CD8-positive, alpha-beta memory T cell (primary cell): ENCODE data around the gene ZNF195. TPM values are rescaled to one million over a fixed set of nuclear protein-coding genes. Genes with fewer than 3 reads are reported as not detected.
A peak's percentile ranks its signal among the peaks of the same experiment; 100 is the strongest.
"Not testable (repeated sequence)": the region's sequence is repeated elsewhere in the genome, so short reads cannot be mapped to it uniquely, and the experiment has no call there.

ENCODE experiments used
- CTCF ChIA-PET: fragments of 350-600 bp; sonication (Branson Sonifier 250); formaldehyde crosslinking; loops from one replicate; lab custom pipeline; 2021; ENCODE audit warnings: antibody characterized with exemption; lab: Charles Lee
- POLR2A ChIA-PET: fragments of 350-600 bp; sonication (Branson Sonifier 250); formaldehyde crosslinking; loops from one replicate; lab custom pipeline; 2021; ENCODE audit warnings: antibody characterized with exemption; lab: Charles Lee
- DNase-seq, 5 donors: peaks; one replicate each; pipeline versions ENCODE4 v3.0.0 to v3.0.0-alpha.2; 2020 to 2022; ENCODE audit warnings: mixed read lengths in 1 of 5
- H3K27ac ChIP-seq: one replicate; pipeline ENCODE4 v1.7.0; 2013; ENCODE audit warnings: low read depth, mild to moderate bottlenecking, low read length, moderate library complexity
- H3K27me3 ChIP-seq: 2 replicates; pipeline ENCODE4 v1.7.0; 2013; ENCODE audit warnings: low read length, mild to moderate bottlenecking; ENCODE audit not compliant: insufficient read depth, poor library complexity, severe bottlenecking
- H3K36me3 ChIP-seq: 2 replicates; pipeline ENCODE4 v1.7.0; 2013; ENCODE audit warnings: mild to moderate bottlenecking, low read length, moderate library complexity; ENCODE audit not compliant: insufficient read depth
- H3K4me1 ChIP-seq: 2 replicates; pipeline ENCODE4 v1.7.0; 2013; ENCODE audit warnings: mild to moderate bottlenecking, low read length, moderate library complexity; ENCODE audit not compliant: insufficient read depth
- H3K4me3 ChIP-seq: 2 replicates; pipeline ENCODE4 v1.7.0; 2013; ENCODE audit warnings: mild to moderate bottlenecking, low read length
- H3K9me3 ChIP-seq: 2 replicates; pipeline ENCODE4 v1.7.0; 2013; ENCODE audit warnings: mild to moderate bottlenecking, low read length
- H3K27ac Mint-ChIP-seq, 8 donors: one replicate each; pipeline ENCODE4 v1.8.0; 2020 to 2021; ENCODE audit warnings: mixed read lengths in 8 of 8, mild to moderate bottlenecking in 6 of 8, inconsistent platforms in 3 of 8, moderate library complexity in 3 of 8
- H3K27me3 Mint-ChIP-seq, 2 donors: one replicate each; pipeline ENCODE4 v1.8.0; 2020 to 2021; ENCODE audit warnings: mixed read lengths in 2 of 2, mild to moderate bottlenecking in 1 of 2, moderate library complexity in 1 of 2
- H3K36me3 Mint-ChIP-seq, 3 donors: one replicate each; pipeline ENCODE4 v1.8.0; 2020 to 2021; ENCODE audit warnings: mixed read lengths in 3 of 3, inconsistent platforms in 1 of 3, mild to moderate bottlenecking in 1 of 3
- H3K4me1 Mint-ChIP-seq, 3 donors: one replicate each; pipeline ENCODE4 v1.8.0; 2020 to 2021; ENCODE audit warnings: mixed read lengths in 3 of 3, inconsistent platforms in 1 of 3, mild to moderate bottlenecking in 1 of 3
- H3K4me3 Mint-ChIP-seq, 7 donors: one replicate each; pipeline ENCODE4 v1.8.0; 2020 to 2021; ENCODE audit warnings: mixed read lengths in 7 of 7, mild to moderate bottlenecking in 6 of 7, moderate library complexity in 4 of 7, inconsistent platforms in 2 of 7
- H3K9me3 Mint-ChIP-seq, 5 donors: one replicate each; pipeline ENCODE4 v1.8.0; 2020 to 2022; ENCODE audit warnings: mixed read lengths in 5 of 5, mild to moderate bottlenecking in 3 of 5, moderate library complexity in 2 of 5, inconsistent platforms in 1 of 5
- polyA plus RNA-seq: library from polyadenylated mRNA; unstranded; fragments of 300-500 nt; fragmentation: Illumina TruSeq; gene quantifications from one replicate; pipeline ENCODE4 v1.2.3, GENCODE V29; 2021
- total RNA-seq, 2 experiments: library from RNA; stranded (reverse); gene quantifications; one replicate each; pipeline ENCODE4 v1.2.3, GENCODE V29; 2021

Gene ZNF195
- total and polyA plus RNA-seq, 3 experiments from 2014 or later, result 24.2 to 41.5 (median 32.6) TPM

DNA sequence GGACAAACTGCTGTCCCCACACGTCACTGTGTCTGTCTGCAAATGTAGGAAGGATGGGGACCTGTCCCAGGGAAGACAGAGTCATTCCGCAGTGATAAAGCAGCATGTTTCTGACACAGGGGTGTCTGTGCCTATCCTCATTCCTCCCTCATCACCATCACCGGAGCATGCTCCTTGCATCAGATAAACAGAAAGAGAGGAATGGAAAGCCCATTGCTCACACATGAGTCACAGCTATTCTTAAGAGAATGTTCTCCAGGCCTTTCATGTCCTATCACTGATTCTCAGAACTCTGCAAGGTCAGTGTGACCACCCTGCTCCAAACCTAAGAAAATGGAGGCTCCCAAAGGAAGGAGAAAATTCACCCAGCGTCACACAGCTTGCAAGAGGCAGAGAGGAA is 38.9 kb downstream of the ZNF195 start:
- no peak for DNase-seq
- no peaks in the 10 kb centered on the region for H3K4me1 ChIP-seq
- peaks cover 16% of the 10 kb centered on the region for H3K27me3 ChIP-seq
- Mint-ChIP-seq H3K4me3 (no peak overlapping the region), H3K27ac (peak overlapping the region in 1 of 8 donors; percentile 33), H3K36me3 (no peaks in the 10 kb centered on the region), H3K9me3 (no peaks in the 10 kb centered on the region), H3K27me3 (peaks cover 16 to 45% of the 10 kb centered on the region in 2 donors), H3K4me1 (no peaks in the 10 kb centered on the region)
- H3K36me3 ChIP-seq, result no peaks in the 10 kb centered on the region
- H3K27ac ChIP-seq, result no peak overlapping the region
- CTCF ChIA-PET, result interaction anchor here (2.7 kb wide), 1 partner anchor 68 kb away, joined by 16 read pairs; no protein-coding TSS in a partner anchor
- POLR2A ChIA-PET, result no interaction called here
- H3K4me3 ChIP-seq, result no peak overlapping the region
- H3K9me3 ChIP-seq, result no peaks in the 10 kb centered on the region

DNA sequence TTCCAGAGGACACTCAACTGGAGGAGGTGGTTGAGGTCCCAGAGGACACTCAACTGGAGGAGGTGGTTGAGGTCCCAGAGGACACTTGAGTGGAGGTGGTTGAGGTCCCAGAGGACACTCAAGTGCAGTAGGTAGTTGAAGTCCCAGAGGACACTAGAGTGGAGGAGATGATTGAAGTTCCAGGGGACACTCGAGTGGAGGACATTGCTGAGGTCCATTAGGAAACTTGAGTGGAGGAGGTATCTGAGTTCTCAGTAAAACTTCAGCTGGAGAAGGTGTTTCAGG is 39.7 kb downstream of the ZNF195 start:
- no peak for DNase-seq
- Histone ChIP-seq H3K9me3 (no peaks in the 10 kb centered on the region), H3K27me3 (peaks cover 16% of the 10 kb centered on the region), H3K36me3 (no peaks in the 10 kb centered on the region), H3K27ac (no peak overlapping the region), H3K4me3 (no peak overlapping the region), H3K4me1 (no peaks in the 10 kb centered on the region)
- Mint-ChIP-seq H3K4me3 (no peak overlapping the region), H3K36me3 (no peaks in the 10 kb centered on the region), H3K27me3 (peaks cover 16 to 45% of the 10 kb centered on the region in 2 donors), H3K4me1 (no peaks in the 10 kb centered on the region), H3K9me3 (no peaks in the 10 kb centered on the region), H3K27ac (no peak overlapping the region)
- ChIA-PET POLR2A (no interaction called here), CTCF (no interaction called here)

DNA sequence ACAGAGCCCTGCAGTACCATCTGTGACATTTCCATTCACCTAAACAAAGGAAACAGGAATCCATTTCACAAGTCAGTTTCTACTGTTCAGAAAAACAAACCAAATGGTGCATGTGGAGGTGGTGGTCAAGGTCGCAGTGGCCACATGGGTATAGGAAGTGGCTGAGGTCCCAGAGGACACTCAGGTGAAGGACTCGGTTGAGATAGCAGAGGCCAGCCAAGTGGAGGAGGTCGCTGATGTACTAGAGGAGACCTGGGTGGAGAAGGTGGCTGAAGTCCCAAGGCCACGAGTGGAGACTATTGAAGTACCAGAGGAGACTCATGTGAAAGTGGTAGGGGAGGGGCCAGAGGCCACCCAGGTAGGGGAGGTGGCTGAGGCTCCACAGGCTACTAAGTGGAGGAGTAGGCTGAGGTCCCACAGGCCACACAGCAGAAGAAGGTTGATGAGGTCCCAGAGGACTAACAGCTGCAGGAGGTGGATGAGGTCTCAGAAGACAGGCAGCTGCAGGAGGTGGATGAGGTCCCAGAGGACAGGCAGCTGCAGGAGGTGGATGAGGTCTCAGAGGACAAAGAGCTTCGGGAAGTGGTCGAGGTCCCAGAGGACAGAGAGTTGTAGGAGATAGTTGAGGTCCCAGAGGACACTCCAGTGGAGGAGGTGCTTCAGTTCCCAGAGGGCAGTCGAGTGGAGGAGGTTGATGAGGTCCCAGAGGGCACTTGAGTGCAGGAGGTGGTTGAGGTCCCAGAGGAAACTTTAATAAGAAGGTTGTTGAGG is 40.2 kb downstream of the ZNF195 start:
- Histone ChIP-seq H3K27me3 (peaks cover 16% of the 10 kb centered on the region), H3K9me3 (no peaks in the 10 kb centered on the region), H3K27ac (no peak overlapping the region), H3K4me3 (no peak overlapping the region), H3K36me3 (no peaks in the 10 kb centered on the region), H3K4me1 (no peaks in the 10 kb centered on the region)
- Mint-ChIP-seq H3K36me3 (no peaks in the 10 kb centered on the region), H3K4me3 (no peak overlapping the region), H3K4me1 (no peaks in the 10 kb centered on the region), H3K27me3 (peaks cover 15 to 45% of the 10 kb centered on the region in 2 donors), H3K27ac (peak overlapping the region in 1 of 8 donors; percentile 14), H3K9me3 (no peaks in the 10 kb centered on the region)
- no peak for DNase-seq
- POLR2A ChIA-PET, result no interaction called here
- CTCF ChIA-PET, result no interaction called here

DNA sequence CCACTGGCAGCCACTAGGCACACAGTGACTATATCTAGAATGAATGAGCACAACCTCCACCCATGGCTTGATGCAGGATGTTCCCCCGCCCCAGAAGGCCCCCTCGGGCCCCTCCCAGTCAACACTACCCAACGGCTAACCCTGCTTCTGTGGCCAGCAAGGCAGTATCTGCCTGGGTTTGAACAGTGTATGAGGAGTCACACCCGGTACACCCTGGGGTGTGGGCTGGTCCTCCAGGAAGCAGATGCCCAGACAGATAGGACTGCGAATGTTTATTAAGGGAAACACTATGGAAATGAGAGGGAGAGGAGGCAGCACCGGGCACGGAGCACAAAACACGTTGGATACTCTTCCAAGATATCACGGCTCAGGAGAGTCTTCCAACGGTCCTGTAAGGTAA is 42.5 kb downstream of the ZNF195 start:
- H3K36me3 ChIP-seq, H3K36me3 Mint-ChIP-seq, CTCF ChIA-PET, H3K4me1 ChIP-seq, H3K9me3 ChIP-seq, H3K4me3 ChIP-seq, H3K27ac ChIP-seq, DNase-seq, POLR2A ChIA-PET, H3K4me1 Mint-ChIP-seq, H3K9me3 Mint-ChIP-seq, H3K4me3 Mint-ChIP-seq, H3K27ac Mint-ChIP-seq: not testable (repeated sequence)
- peaks cover 11 to 34% of the 10 kb centered on the region in 2 donors for H3K27me3 Mint-ChIP-seq
- peaks cover 16% of the 10 kb centered on the region for H3K27me3 ChIP-seq

DNA sequence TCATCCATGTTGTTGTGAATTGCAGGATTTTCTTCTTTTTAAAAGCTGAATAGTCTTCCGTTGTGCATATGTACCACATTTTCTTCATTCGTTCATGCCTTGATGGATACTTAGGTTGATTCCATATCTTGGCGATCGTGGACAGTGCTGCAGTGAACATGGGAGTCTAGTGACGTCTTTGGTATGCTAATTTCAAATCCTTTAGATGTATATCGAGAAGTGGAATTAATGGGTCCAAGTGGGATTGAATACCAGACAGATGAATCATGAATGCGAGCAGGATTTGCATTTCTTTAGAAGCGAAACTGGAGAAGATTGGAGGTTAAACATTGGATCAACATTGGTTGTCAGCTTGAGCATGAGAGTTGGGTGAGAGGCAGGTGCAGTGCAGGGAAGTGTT is 45.8 kb downstream of the ZNF195 start:
- H3K27me3 ChIP-seq, H3K9me3 Mint-ChIP-seq, CTCF ChIA-PET, H3K4me1 ChIP-seq, H3K4me3 Mint-ChIP-seq, H3K4me1 Mint-ChIP-seq, H3K4me3 ChIP-seq, H3K36me3 Mint-ChIP-seq, H3K9me3 ChIP-seq, H3K27ac ChIP-seq, DNase-seq, H3K27me3 Mint-ChIP-seq, H3K27ac Mint-ChIP-seq, H3K36me3 ChIP-seq, POLR2A ChIA-PET: not testable (repeated sequence)

DNA sequence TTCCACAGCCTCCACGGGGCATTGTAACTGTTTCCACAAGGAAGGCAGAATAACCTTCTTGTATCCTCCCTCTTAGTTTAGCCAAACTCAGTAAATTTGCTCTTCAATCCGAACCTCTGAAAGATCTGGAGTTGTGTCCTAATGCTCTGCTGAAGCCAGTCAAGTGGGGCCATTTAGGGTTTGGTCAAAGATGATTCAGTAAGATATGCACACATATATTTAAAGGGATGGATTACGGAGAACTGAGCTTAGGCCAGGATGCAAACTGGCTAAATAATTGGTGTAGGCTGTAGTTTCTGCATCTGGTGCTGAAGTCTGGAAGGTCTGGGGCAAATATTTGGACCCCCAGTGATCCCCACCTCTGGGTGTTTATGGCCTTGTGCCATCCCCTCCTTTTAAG is 47.9 kb downstream of the ZNF195 start:
- H3K36me3 ChIP-seq, H3K4me3 ChIP-seq, H3K9me3 ChIP-seq, H3K4me1 ChIP-seq, DNase-seq, H3K36me3 Mint-ChIP-seq, CTCF ChIA-PET, H3K27me3 ChIP-seq, H3K4me3 Mint-ChIP-seq, H3K27ac ChIP-seq, POLR2A ChIA-PET, H3K27ac Mint-ChIP-seq, H3K27me3 Mint-ChIP-seq, H3K9me3 Mint-ChIP-seq, H3K4me1 Mint-ChIP-seq: not testable (repeated sequence)

DNA sequence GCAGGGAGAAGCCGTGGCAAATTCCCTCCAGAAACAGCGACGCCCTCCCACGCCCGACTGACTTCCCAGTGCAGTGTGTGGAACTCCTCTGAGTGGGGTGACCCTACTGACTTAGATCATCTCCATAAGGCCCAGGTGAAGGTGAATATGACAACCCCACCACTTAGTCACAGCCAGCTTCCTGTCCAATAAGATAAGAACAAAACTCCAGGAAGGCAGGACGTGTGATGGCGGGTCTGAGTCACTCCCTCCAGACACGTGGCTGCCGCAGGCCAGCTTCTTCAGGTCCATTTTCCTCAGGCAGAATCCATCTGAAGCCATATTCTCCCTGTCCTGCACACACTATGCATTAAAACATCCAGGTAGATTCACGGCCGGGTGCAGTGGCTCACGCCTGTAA is 48.9 kb downstream of the ZNF195 start:
- H3K27ac ChIP-seq, H3K9me3 Mint-ChIP-seq, H3K36me3 ChIP-seq, DNase-seq, H3K9me3 ChIP-seq, H3K4me1 Mint-ChIP-seq, H3K27ac Mint-ChIP-seq, H3K4me1 ChIP-seq, H3K36me3 Mint-ChIP-seq, H3K27me3 Mint-ChIP-seq, H3K27me3 ChIP-seq, H3K4me3 ChIP-seq, CTCF ChIA-PET, POLR2A ChIA-PET, H3K4me3 Mint-ChIP-seq: not testable (repeated sequence)

DNA sequence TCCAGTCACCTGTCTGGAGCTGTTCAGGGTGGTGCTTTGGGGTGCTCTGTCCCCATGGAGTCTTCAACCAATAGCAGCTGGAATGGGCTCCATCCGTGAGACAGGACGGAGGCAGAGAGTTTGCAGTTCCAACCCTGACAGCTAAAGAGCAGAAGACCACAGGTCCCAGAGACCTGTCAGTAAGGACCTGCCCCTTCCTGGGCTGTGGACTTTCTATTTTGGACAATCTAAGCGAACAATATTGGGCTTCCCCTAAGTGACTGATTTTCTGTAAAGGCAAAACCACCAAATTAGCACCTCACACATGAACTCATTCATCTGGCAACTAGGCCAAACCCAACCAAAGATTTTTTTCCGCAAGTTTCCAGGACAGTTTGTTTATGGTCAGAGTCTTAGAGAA is 50.4 kb downstream of the ZNF195 start:
- DNase-seq, H3K4me3 Mint-ChIP-seq, H3K36me3 Mint-ChIP-seq, H3K4me3 ChIP-seq, H3K27ac ChIP-seq, H3K36me3 ChIP-seq, H3K9me3 Mint-ChIP-seq, H3K27ac Mint-ChIP-seq, H3K4me1 ChIP-seq, POLR2A ChIA-PET, H3K27me3 ChIP-seq, H3K4me1 Mint-ChIP-seq, H3K9me3 ChIP-seq, CTCF ChIA-PET, H3K27me3 Mint-ChIP-seq: not testable (repeated sequence)

DNA sequence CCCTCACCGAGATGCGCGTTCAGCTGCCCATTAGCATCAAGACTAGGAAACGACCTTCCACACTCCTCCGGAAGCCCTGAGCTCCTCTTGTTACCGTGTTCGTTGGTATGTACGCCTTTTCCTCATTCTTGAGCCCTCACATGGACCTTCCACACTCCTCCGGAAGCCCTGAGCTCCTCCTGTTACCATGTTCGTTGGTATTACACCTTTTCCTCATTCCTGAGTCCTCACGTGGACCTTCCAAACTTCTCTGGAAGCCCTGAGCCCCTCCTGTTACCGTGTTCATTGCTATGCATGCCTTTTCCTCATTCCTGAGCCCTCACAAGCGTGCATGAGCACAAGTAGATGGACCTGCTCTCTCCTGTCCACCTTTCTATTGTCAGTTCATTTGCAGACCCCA is 52.5 kb downstream of the ZNF195 start:
- H3K36me3 Mint-ChIP-seq, H3K4me3 Mint-ChIP-seq, POLR2A ChIA-PET, CTCF ChIA-PET, H3K9me3 Mint-ChIP-seq, H3K27me3 Mint-ChIP-seq, H3K27ac ChIP-seq, H3K4me3 ChIP-seq, H3K9me3 ChIP-seq, H3K27ac Mint-ChIP-seq, H3K27me3 ChIP-seq, H3K4me1 ChIP-seq, H3K36me3 ChIP-seq, H3K4me1 Mint-ChIP-seq, DNase-seq: not testable (repeated sequence)
